ENCODE measurements around the gene AMIGO3. TPM values are rescaled to one million over a fixed set of nuclear protein-coding genes. Genes with fewer than 3 reads are reported as not detected.

AMIGO3 gene
- total RNA-seq, 3 donors from 2014 or later (not counting 1 experiment from before 2014, with no cell fraction given) = 1.3 to 1.9 TPM; not detected in 1

DNA sequence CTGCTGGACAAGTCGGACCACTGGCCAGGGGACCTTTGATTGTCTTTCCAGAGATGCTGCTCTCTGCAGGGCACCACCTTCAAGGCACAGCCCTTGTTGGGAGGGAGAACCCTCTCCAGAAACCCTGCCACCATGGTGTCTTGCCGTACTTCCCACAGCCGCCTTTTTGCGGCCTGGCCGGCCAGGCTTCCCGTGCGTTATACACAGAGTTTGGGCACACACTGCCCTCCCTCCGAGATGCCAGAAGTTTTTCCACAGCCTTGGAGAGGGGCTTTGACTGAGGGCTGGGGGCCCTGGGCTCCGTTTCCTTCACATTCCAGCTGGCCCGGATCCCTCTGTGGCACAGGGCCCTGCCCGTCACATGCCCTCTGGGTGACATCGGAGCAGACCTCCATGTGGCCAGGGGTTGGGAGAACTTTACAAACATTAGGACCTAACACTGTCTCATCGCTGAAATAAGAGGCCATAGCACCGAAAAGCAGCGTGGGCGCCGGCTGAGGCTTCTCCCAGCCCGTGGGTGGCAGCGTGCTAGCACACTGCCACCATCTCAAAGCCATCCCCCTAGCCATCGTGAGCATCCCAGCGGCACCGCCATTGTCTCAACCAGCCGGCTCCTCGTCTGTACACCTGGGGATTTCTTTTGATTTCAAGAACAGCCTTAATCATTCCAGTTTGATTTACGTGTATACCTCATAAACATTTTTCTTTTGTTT, 51.6 kb downstream of the AMIGO3 start:
- H3K4me3 Mint-ChIP-seq = no peak overlapping the region
- no peak overlapping the region for H3K27ac Mint-ChIP-seq
- no peaks in the 10 kb centered on the region for H3K27me3 ChIP-seq (ENCODE audit: control insufficient read depth, insufficient read depth, low read length)
- H3K4me1 Mint-ChIP-seq = peaks cover 0 to 7% of the 10 kb centered on the region in 2 donors
- H3K4me3 ChIP-seq (ENCODE audit: low read length) = no peak overlapping the region
- H3K27ac ChIP-seq (ENCODE audit: low read length) = no peak overlapping the region
- no peak for TF ChIP-seq CTCF (IDR thresholded peaks at IDR 0.05)
- 88% methylated on average over 25 of the region's 25 CpGs for WGBS (ENCODE audit: insufficient coverage)
- DNase-seq (no peak), ATAC-seq (no peak)
- H3K36me3 Mint-ChIP-seq = no peaks in the 10 kb centered on the region
- intact Hi-C loops (cut with micrococcal nuclease) = no loop called here
- H3K27me3 Mint-ChIP-seq (ENCODE audit: low read depth in 2 of 2) = peaks cover 0 to 9% of the 10 kb centered on the region in 2 donors
- no peaks in the 10 kb centered on the region for H3K36me3 ChIP-seq (ENCODE audit: control insufficient read depth, insufficient read depth, low read length)
- H3K9me3 Mint-ChIP-seq = no peaks in the 10 kb centered on the region
- H3K4me1 ChIP-seq (ENCODE audit: control insufficient read depth, insufficient read depth, low read length) = no peaks in the 10 kb centered on the region
- H3K9me3 ChIP-seq (ENCODE audit: control insufficient read depth, insufficient read depth, low read length) = no peaks in the 10 kb centered on the region

Other genes starting within 250 kb of the AMIGO3 start
- gene DAG1, start 249.4 kb downstream of the AMIGO3 start, total RNA-seq = 10 to 100 TPM in 2 of 3 donors, 1 to 10 TPM in 1; 9.6 to 22.4 (median 20.6) TPM
- under 1 TPM; 0.33 to 0.41 (median 0.35) TPM for gene BSN, start 165.2 kb downstream of the AMIGO3 start, total RNA-seq
- 10 to 100 TPM; 62.8 to 95.7 (median 77.5) TPM for gene APEH, start 45.3 kb downstream of the AMIGO3 start, total RNA-seq
- gene MST1, start 30.2 kb downstream of the AMIGO3 start, total RNA-seq = 10 to 100 TPM in 2 of 3 donors, 1 to 10 TPM in 1; 9.5 to 19.1 (median 15.2) TPM
- gene RNF123, start 30.1 kb downstream of the AMIGO3 start, total RNA-seq = 10 to 100 TPM; 48.5 to 58.7 (median 55.6) TPM
- 10 to 100 TPM; 24.1 to 28.9 (median 27.5) TPM for gene GMPPB, start 4.3 kb upstream of the AMIGO3 start, total RNA-seq
- 10 to 100 TPM; 53.7 to 68.7 (median 57.9) TPM for gene IP6K1, start 66.9 kb upstream of the AMIGO3 start, total RNA-seq
- gene CDHR4, start 80.2 kb upstream of the AMIGO3 start, total RNA-seq = under 1 TPM in 1 of 3 donors, not detected in 2; 0.30 TPM
- gene INKA1, start 83.6 kb upstream of the AMIGO3 start, total RNA-seq = under 1 TPM in 2 of 3 donors, not detected in 1; 0.52 to 0.83 TPM
- 100 to 1,000 TPM; 283 to 358 (median 336) TPM for gene UBA7, start 94.3 kb upstream of the AMIGO3 start, total RNA-seq
- gene TRAIP, start 136.9 kb upstream of the AMIGO3 start, total RNA-seq = 1 to 10 TPM; 3.3 to 6.2 (median 4.0) TPM
- gene CAMKV, start 150.2 kb upstream of the AMIGO3 start, total RNA-seq = not detected
- gene MST1R, start 184.2 kb upstream of the AMIGO3 start, total RNA-seq = 1 to 10 TPM; 1.6 to 3.4 (median 2.2) TPM
- gene MON1A, start 210.1 kb upstream of the AMIGO3 start, total RNA-seq = 1 to 10 TPM; 3.7 to 8.1 (median 7.9) TPM
- gene RBM6, start 220.5 kb upstream of the AMIGO3 start, total RNA-seq = 100 to 1,000 TPM; 155 to 193 (median 157) TPM